ENCODE measurements around the gene CCSAP. TPM values are rescaled to one million over a fixed set of nuclear protein-coding genes. Genes with fewer than 3 reads are reported as not detected.

Gene CCSAP
- polyA plus RNA-seq, 1 of the 3 experiments (the other 2 are of a cell fraction): 1.8 TPM

DNA sequence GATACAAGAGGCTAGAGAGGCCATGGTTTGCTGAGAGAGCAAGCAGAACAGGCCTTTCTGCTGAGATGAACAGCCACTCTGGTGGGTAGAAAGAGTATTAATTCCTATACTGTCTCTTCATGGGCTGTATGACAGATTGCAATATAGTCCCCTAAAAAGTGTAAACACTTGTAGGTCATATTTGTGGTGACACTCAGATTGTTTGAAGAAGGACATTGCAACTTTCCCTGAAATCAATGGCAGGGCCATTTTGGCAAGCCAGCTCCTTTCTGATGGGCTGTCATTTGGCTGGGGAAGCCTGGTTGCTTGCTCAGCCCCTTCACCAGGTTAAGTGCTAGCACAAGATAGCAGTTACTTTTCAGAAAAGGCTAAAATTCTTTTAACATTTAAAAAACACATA lies 44.4 kb downstream of the CCSAP start (continued):
- TF ChIP-seq IRF3 (IDR thresholded peaks at IDR 0.05; ENCODE audit: low read depth, low read length): no peak
- no peak for TF ChIP-seq GATA2 (CRISPR knock-in tag; IDR thresholded peaks at IDR 0.05)
- TF ChIP-seq CHD2 (IDR thresholded peaks at IDR 0.05; ENCODE audit: low read length, partially characterized antibody): no peak

- no peak overlapping the region for H3K9ac ChIP-seq
- no peak overlapping the region for H3K27ac ChIP-seq (ENCODE audit: low read depth in 2 of 2, low read length in 1 of 2)
- 95% methylated on average over 1 of the region's 1 CpG for WGBS (ENCODE audit: low lambda C conversion rate)
- H3K4me2 ChIP-seq: no peak overlapping the region
- no peak overlapping the region for H3K4me3 ChIP-seq (ENCODE audit: low read depth in 2 of 2, low read length in 1 of 2)
- H3K27me3 ChIP-seq (ENCODE audit: insufficient read depth): no peaks in the 10 kb centered on the region
- no peaks in the 10 kb centered on the region for H3K9me3 ChIP-seq
- H2AFZ ChIP-seq (ENCODE audit: low read depth): no peak overlapping the region
- CTCF ChIA-PET: no interaction called here
- H3F3A ChIP-seq (replicated peaks; ENCODE audit: insufficient read depth): no peaks in the 10 kb centered on the region
- H3K4me1 ChIP-seq (ENCODE audit: control insufficient read depth in 1 of 2, insufficient read depth in 2 of 2, low read depth in 1 of 2, low read length in 1 of 2): peaks cover 0 to 7% of the 10 kb centered on the region in 2 experiments; a peak in 2 of 4 replicates
- no peaks in the 10 kb centered on the region for H3K79me2 ChIP-seq (ENCODE audit: insufficient read depth)
- peaks cover 38 to 64% of the 10 kb centered on the region in 2 experiments for H3K36me3 ChIP-seq (replicated peaks in 1 of 2; ENCODE audit: control insufficient read depth in 1 of 2, insufficient read depth in 2 of 2, low read length in 1 of 2)
- POLR2A ChIA-PET: no interaction called here
- H3K9me2 ChIP-seq: no peaks in the 10 kb centered on the region
- DNase-seq: no peak
- TF ChIP-seq IRF3 (IDR thresholded peaks at IDR 0.05; ENCODE audit: low read depth, low read length) (no peak), FOXM1 (IDR thresholded peaks at IDR 0.05; ENCODE audit: low read depth) (no peak), RXRA (IDR thresholded peaks at IDR 0.05; ENCODE audit: borderline replicate concordance, low read depth) (no peak), MEF2A (IDR thresholded peaks at IDR 0.05; ENCODE audit: borderline replicate concordance, low read depth) (no peak), TEAD4 (IDR thresholded peaks at IDR 0.05; ENCODE audit: borderline replicate concordance, insufficient read depth) (no peak), GABPA (IDR thresholded peaks at IDR 0.05; ENCODE audit: low read depth) (no peak), POLR2AphosphoS5 (IDR thresholded peaks at IDR 0.05; ENCODE audit: low read depth, low read length) (no peak), TCF12 (IDR thresholded peaks at IDR 0.05) (no peak), SIN3A (IDR thresholded peaks at IDR 0.05; ENCODE audit: borderline replicate concordance, low read depth, low read length) (no peak), YY1 (IDR thresholded peaks at IDR 0.05; ENCODE audit: low read depth) (no peak), TAF1 (IDR thresholded peaks at IDR 0.05; ENCODE audit: borderline replicate concordance, low read depth, low read length) (no peak), JUND (IDR thresholded peaks at IDR 0.05) (no peak), CHD2 (IDR thresholded peaks at IDR 0.05; ENCODE audit: low read length, partially characterized antibody) (no peak), NRF1 (IDR thresholded peaks at IDR 0.05; ENCODE audit: low read depth, low read length) (no peak), EZH2phosphoT487 (IDR thresholded peaks at IDR 0.05; ENCODE audit: borderline replicate concordance, low read depth) (no peak), RFX5 (IDR thresholded peaks at IDR 0.05; ENCODE audit: low read length) (no peak), SMC3 (IDR thresholded peaks at IDR 0.05; ENCODE audit: low read depth, low read length) (no peak)
- H4K20me1 ChIP-seq (ENCODE audit: insufficient read depth): no peaks in the 10 kb centered on the region
These were observed 45.1 kb downstream of the CCSAP start for GRCh38 chr1:229297746-229298145.
